Superior temporal gyrus (tissue), 1 donor: ENCODE data around the gene SOHLH2.

ENCODE experiments used
- DNase-seq: peaks from one replicate; pipeline ENCODE4 v3.0.0-alpha.2; 2016; ENCODE audit errors: extremely low spot score

SOHLH2 gene, protein sequence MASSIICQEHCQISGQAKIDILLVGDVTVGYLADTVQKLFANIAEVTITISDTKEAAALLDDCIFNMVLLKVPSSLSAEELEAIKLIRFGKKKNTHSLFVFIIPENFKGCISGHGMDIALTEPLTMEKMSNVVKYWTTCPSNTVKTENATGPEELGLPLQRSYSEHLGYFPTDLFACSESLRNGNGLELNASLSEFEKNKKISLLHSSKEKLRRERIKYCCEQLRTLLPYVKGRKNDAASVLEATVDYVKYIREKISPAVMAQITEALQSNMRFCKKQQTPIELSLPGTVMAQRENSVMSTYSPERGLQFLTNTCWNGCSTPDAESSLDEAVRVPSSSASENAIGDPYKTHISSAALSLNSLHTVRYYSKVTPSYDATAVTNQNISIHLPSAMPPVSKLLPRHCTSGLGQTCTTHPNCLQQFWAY

GRCh38 chr13:36214163-36214921 is at the start of gene SOHLH2:
Gene SOHLH2 (minus strand): TSS chr13:36214556. CDS start chr13:36214526, 30 bp downstream.
- no peak for DNase-seq

DNA sequence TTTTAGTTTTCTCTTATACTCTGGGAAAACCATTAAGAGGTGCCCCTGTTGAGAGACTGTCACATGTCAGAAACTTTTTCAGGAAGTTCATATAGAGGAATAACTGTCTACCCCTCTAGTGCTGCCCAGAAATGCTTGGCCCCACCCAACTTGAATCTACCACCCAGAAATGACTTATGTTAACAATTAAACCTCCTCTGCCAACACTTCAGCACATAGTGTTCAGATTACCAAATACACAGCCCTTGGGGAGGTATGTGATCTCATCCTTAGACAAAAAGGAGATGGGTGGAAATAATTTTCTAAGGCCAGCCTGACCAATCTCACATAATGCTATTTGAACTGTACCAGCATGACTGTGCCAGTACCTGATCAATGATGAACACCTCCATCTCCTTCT is 47.6 kb upstream of the SOHLH2 start:
- DNase-seq, result no peak

DNA sequence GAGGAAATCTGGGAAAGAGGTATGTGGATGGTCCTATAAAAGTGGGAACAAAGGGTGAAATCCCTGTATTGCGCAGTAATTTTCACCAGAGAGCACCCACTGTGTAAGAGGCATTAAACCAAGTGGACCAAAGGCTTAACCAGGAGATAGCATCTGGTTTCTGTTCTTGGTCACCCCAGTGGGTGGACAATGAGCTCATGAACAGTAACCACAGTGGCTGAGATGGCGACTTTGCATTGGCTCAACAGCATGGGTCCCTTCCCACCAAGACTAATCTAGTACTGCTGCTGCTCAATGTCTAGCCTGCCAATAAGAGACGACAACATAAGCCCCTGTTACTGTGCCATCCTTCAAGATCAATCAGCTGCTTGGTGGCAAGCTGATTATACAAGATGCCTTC is 46.7 kb upstream of the SOHLH2 start:
- DNase-seq, result no peak

- no peak for DNase-seq
Observed at GRCh38 chr13:36259361-36260137, 45.2 kb upstream of the SOHLH2 start.

- no peak for DNase-seq
Observed at GRCh38 chr13:36258831-36259230, 44.5 kb upstream of the SOHLH2 start.

- no peak for DNase-seq
Observed at GRCh38 chr13:36251526-36251925, 37.2 kb upstream of the SOHLH2 start.

- DNase-seq, result no peak
Observed at GRCh38 chr13:36251017-36251416, 36.7 kb upstream of the SOHLH2 start.

DNA sequence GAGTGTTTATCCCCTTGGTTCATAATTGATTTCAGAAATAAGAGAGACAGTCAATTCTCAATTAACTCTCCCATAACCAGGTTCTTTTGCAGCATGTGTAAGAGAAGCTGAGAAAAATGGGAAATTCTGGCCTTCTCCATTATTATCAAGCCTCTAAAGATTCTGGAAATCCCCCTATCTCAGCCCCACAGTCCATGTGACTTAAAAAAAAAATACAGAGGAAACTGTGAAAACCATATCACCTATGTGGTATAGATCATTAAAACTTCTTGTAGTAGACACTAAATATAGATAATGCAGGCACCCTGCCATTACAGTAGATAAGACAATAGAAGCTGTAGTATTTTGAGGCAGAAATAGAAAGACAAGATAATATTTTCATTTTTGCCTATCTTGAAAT is 34.3 kb upstream of the SOHLH2 start:
- DNase-seq, result no peak

DNA sequence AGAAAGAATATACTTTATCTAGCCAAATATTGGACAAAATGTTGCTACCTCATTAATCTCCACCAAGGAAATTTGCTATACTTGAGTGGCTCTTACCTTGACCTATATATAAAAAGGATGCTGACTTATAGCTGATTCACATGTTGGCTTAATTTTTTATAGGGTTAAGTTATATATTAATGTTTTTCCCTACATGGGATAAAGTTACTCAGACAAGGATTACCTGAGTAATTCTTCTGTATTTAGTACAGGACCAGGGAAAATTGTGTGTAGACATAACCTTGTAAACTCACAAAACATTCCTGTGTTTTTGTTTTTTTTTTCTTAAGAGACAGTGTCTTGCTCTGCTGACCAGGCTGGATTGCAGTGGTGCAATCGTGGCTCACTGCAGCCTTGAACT is 30.6 kb upstream of the SOHLH2 start:
- no peak for DNase-seq

DNA sequence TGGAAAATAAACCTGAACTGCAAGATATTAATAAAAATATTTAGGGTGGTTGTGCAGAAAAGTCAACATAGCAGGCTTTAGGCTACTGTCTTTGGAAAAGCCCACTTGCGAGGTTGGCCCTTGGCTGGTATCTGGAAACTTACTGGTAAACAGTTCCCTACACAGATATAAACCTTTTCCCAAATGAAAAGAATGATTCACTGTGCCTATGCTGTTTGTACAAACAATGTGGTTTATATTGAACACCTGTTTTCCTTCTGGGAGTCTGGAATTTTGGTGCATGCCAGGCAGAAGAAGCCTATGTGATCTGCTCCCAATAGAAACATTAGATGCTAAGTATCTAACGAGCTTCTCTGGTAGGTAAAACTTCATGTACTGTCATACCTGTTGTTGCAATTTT is 29.7 kb upstream of the SOHLH2 start:
- no peak for DNase-seq

DNA sequence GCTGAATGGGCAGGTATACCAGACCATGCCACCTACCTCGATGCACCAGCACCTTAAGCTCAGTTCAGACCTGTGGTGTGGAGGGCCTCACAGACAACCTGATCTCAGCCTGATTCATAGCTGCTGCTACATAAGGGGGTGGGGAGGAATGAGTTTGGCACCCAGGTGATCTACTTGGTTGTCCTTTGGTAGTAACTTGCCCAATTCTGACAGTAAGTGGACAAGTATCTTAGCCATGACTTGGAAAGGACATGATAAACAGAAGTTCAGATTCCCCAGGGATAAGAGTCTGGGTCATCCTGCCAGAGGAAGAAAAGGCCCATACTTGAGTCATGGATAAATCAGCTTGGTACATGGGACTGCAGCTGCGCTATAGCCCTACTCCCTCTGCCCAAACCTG is 28.4 kb upstream of the SOHLH2 start:
- no peak for DNase-seq

DNA sequence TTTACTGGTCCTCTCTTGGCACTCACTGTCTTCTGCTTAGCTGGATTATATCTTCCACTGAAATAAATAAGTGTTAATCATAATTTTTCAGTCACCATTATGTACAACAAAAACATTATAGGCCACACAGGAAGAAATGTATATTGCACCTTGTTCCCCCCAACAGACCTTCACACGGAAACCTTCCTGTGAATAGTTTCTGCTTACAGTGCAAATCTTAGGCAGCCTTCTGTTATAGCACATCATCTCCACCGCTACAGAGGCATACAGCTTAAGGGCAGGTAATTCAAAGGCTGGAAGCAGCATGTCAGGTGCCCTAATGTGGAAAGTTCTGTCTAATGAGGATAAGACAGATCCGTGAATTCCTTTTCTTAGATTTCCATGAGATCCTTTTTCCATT is 16.9 kb upstream of the SOHLH2 start:
- no peak for DNase-seq

- no peak for DNase-seq
Observed at GRCh38 chr13:36224730-36225129, 10.4 kb upstream of the SOHLH2 start.

GRCh38 chr13:36219883-36220282 is 5.5 kb upstream of the SOHLH2 start:
- no peak for DNase-seq

DNA sequence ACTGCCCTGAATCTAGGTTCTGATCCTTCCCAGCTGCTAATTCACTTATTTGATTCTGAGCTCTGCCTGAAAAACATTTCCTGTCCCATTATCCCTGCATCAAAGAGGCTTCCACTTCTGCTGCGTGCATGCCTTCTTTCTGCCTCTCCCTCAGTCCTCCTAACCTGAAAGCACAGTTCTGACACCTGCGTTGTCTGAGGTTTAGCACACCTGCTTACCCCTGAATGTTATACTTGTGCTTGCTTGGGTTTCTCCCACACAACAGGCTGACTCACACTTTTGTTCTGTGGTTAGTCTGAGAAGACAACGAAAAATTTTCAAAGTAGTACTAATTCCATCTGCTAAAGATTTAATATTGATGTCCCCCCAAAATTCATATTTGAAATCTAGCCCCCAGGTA is 3.1 kb upstream of the SOHLH2 start:
- DNase-seq, result no peak

DNA sequence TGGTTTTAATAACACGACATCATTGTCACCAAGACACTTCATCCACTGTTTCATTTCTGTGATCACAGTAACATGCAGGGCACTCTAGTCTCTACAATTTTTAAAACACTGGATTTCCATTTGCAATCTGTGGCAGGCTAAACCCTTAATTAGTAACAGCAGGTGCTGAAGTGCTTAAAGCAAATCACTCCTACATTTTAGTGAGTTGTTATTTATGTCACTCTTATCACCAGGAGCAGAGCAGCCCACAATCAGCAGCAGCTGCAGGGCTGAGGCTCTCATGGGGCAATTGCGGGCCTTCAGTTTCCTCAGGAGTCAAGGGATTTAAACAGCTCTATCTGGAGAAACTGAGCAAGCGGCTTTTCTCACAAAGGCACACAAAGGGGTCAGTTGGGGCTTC is 1.6 kb downstream of the SOHLH2 start:
- DNase-seq, result no peak

GRCh38 chr13:36211567-36211966 is 2.8 kb downstream of the SOHLH2 start:
- DNase-seq, result no peak

- DNase-seq, result no peak
Observed at GRCh38 chr13:36210738-36211137, 3.6 kb downstream of the SOHLH2 start.

- no peak for DNase-seq
Observed at GRCh38 chr13:36207672-36208071, 6.7 kb downstream of the SOHLH2 start.

DNA sequence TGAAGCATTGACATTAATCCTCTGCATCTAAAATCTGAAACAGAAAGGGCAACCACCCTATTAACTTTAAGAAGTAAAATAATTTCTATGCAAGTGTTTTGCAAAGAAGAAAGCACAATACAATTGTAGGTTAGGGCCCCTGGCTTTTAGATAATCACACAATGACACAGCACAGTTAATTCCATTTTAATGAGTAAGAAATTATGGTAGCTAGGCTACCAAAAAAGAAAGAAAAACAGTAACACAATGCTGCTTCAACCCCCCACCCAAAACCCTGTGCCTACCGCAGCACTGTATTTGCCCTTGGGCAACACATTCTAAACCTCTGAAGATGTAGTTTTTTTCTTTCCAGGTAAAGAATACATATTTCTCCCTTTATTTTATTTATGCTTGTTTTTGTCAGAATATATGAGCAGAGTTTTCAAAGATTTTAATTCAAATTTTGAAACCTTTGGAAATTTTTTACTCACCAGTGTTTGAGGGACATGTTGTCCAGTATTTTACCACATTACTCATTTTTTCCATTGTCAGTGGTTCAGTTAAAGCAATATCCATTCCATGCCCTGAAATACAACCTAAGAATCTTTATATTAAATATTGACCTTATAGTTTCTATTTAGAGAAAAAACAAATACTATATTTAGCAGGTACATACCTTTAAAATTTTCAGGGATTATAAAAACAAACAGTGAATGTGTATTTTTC is 21.1 kb downstream of the SOHLH2 start:
- no peak for DNase-seq

DNA sequence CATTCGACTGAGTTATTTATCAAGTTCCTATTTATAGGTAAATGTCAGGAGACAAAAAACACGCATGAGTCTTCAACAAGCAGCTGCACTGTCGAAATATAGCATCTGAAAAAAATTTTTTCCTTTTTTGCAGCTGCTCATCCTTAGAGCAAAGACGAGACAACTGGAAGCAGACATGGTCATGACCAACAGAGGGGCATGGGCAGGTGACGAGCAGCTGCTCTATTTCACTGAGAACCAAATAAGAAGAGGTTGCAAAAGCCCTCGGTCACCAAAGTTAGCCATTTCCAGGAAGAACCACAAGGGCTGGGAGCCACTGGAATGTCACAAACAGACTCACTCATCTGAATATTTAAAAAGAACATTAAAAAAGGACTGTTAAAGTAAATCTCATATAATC is 22.2 kb downstream of the SOHLH2 start:
- DNase-seq, result no peak

GRCh38 chr13:36190771-36191170 is 23.6 kb downstream of the SOHLH2 start:
- DNase-seq, result no peak
